Measurements from ENCODE around the gene GULP1.

DNA sequence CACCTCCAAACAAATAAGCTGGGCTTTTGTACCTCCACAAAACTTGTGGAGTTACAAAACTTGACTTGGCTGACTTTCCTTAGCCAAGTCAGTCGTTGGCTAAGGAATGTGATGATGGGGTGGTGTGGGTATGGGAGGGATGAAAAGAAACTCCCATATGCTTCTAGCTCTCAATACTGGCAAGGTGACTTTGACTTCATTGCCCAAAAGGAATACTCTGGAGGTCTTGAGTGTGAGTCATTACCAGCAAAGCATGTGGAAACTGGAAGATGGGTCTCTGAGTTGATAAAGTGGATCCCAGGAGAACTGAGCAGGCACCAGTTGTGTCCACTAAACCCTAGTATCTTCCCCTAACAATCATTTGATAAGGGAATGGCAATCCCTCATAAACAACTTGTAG, 226.7 kb downstream of the GULP1 start:
- TF ChIP-seq POLR2A (IDR thresholded peaks at IDR 0.05; ENCODE audit: low read depth, low read length) (no peak), POLR2AphosphoS5 (IDR thresholded peaks at IDR 0.05; ENCODE audit: low read depth, low read length) (no peak), TAF1 (IDR thresholded peaks at IDR 0.05; ENCODE audit: low read depth, low read length) (no peak), SPI1 (IDR thresholded peaks at IDR 0.05; ENCODE audit: low read depth, low read length) (no peak)

All from GM12891 (cell line).